Measurements from ENCODE around the gene SYNJ1. TPM values are rescaled to one million over a fixed set of nuclear protein-coding genes. Genes with fewer than 3 reads are reported as not detected.

Gene SYNJ1
- polyA plus RNA-seq, 3 donors = 4.0 to 16.5 (median 8.1) TPM

DNA sequence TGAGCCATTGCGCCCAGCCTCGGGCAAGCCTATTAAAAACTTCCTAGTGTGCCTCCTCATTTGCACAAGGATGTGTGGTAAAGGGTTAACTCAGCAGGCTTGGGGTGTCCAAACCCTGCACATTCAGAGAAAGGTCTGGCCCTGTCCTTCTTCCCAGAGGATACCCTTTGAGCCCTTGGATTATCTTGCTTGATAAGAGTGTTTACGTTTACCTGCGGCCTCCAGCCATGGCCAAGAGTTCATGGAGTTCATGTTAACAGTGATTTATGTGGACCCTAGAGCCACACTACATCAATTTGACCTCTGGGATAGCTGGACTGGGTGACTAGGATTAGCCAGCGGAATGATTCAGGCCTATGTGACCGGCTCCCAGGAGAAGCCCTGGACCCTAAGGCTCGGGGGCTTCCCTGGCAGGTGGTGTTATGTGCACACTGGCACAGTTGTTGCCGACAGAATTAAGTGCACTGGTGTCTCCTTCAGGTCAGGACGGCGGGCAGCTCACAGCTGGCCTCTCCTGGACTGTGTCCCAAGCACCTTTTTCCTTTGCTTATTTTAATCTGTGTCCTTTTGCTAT lies 134.8 kb downstream of the SYNJ1 start:
- Histone ChIP-seq H3K4me1 (ENCODE audit: control insufficient read depth in 1 of 2, insufficient read depth in 2 of 2, low read length in 2 of 2) (no peaks in the 10 kb centered on the region), H2AFZ (ENCODE audit: insufficient read depth, low read depth, low read length, poor library complexity, severe bottlenecking) (no peak overlapping the region), H4K20me1 (ENCODE audit: insufficient read depth, low read length) (no peaks in the 10 kb centered on the region), H3K27me3 (ENCODE audit: control insufficient read depth in 2 of 2, insufficient read depth in 2 of 2, low read length in 2 of 2) (no peaks in the 10 kb centered on the region), H3K9me3 (replicated peaks in 1 of 2; ENCODE audit: control insufficient read depth in 1 of 2, insufficient read depth in 1 of 2, low read length in 2 of 2) (no peaks in the 10 kb centered on the region), H3K36me3 (replicated peaks in 1 of 2; ENCODE audit: control insufficient read depth in 1 of 2, insufficient read depth in 2 of 2, low read length in 2 of 2) (peaks cover 0 to 2% of the 10 kb centered on the region in 2 donors), H3K9ac (ENCODE audit: insufficient read depth, low read length, poor library complexity, severe bottlenecking) (no peak overlapping the region), H3K27ac (ENCODE audit: low read depth in 1 of 2, low read length in 2 of 2) (no peak overlapping the region), H3K4me3 (replicated peaks in 1 of 3; ENCODE audit: low read depth in 2 of 3, low read length in 3 of 3) (no peak overlapping the region), H3K4me2 (replicated peaks; ENCODE audit: extremely low read depth, low read length, poor library complexity, severe bottlenecking) (no peak overlapping the region), H3K79me2 (ENCODE audit: insufficient read depth, low read length) (no peaks in the 10 kb centered on the region)
- no peak for TF ChIP-seq CTCF (IDR thresholded peaks at IDR 0.05)
- intact Hi-C loops (cut with micrococcal nuclease) = no loop called here
- Mint-ChIP-seq H3K27me3 (ENCODE audit: low read depth in 3 of 3) (no peaks in the 10 kb centered on the region), H3K4me1 (no peaks in the 10 kb centered on the region), H3K27ac (no peak overlapping the region), H3K36me3 (peaks cover 0 to 11% of the 10 kb centered on the region in 2 donors), H3K4me3 (no peak overlapping the region), H3K9me3 (no peaks in the 10 kb centered on the region)
- WGBS (ENCODE audit: insufficient coverage) = 98% methylated on average over 7 of the region's 10 CpGs
- no peak for DNase-seq

- Mint-ChIP-seq H3K27ac (peak overlapping the region in 1 of 7 donors; percentile 32), H3K27me3 (ENCODE audit: low read depth in 3 of 3) (no peaks in the 10 kb centered on the region), H3K4me3 (no peak overlapping the region), H3K4me1 (no peaks in the 10 kb centered on the region), H3K9me3 (no peaks in the 10 kb centered on the region), H3K36me3 (no peaks in the 10 kb centered on the region)
- no peak overlapping the region for H3K9ac ChIP-seq (ENCODE audit: insufficient read depth, low read length, poor library complexity, severe bottlenecking)
- no peaks in the 10 kb centered on the region for H3K27me3 ChIP-seq (ENCODE audit: control insufficient read depth in 2 of 2, insufficient read depth in 2 of 2, low read length in 2 of 2)
- H3K4me2 ChIP-seq (replicated peaks; ENCODE audit: extremely low read depth, low read length, poor library complexity, severe bottlenecking) = no peak overlapping the region
- 82% methylated on average over 3 of the region's 4 CpGs for WGBS (ENCODE audit: insufficient coverage)
- intact Hi-C loops (cut with micrococcal nuclease) = no loop called here
- H3K27ac ChIP-seq (ENCODE audit: low read depth in 1 of 2, low read length in 2 of 2) = no peak overlapping the region
- no peaks in the 10 kb centered on the region for H3K36me3 ChIP-seq (replicated peaks in 1 of 2; ENCODE audit: control insufficient read depth in 1 of 2, insufficient read depth in 2 of 2, low read length in 2 of 2)
- no peak for DNase-seq
- no peaks in the 10 kb centered on the region for H3K4me1 ChIP-seq (ENCODE audit: control insufficient read depth in 1 of 2, insufficient read depth in 2 of 2, low read length in 2 of 2)
- H3K79me2 ChIP-seq (ENCODE audit: insufficient read depth, low read length) = no peaks in the 10 kb centered on the region
- H4K20me1 ChIP-seq (ENCODE audit: insufficient read depth, low read length) = no peaks in the 10 kb centered on the region
- no peak overlapping the region for H3K4me3 ChIP-seq (replicated peaks in 1 of 3; ENCODE audit: low read depth in 2 of 3, low read length in 3 of 3)
- no peaks in the 10 kb centered on the region for H3K9me3 ChIP-seq (replicated peaks in 1 of 2; ENCODE audit: control insufficient read depth in 1 of 2, insufficient read depth in 1 of 2, low read length in 2 of 2)
- no peak overlapping the region for H2AFZ ChIP-seq (ENCODE audit: insufficient read depth, low read depth, low read length, poor library complexity, severe bottlenecking)
- no peak for TF ChIP-seq CTCF (IDR thresholded peaks at IDR 0.05)
Measured at GRCh38 chr21:32590130-32590529, 137.7 kb downstream of the SYNJ1 start.
